Astrocyte of the spinal cord (primary cell): ENCODE measurements around the gene PHAF1.

Source experiments
- DNase-seq: peaks from one replicate; pipeline ENCODE4 v3.0.0; 2011; ENCODE audit warnings: low read depth, low spot score
- H3K4me3 ChIP-seq: 2 replicates; pipeline ENCODE4 v1.5.1; 2011; ENCODE audit warnings: low read depth, mild to moderate bottlenecking, low read length, moderate library complexity
- in situ Hi-C: cut with HindIII; loops from 2 replicates; pipeline ENCODE4 v1.10.0; 2017; ENCODE audit warnings: low sequenced_read_pairs
- TF ChIP-seq, protein P1 (sequence below): IDR thresholded peaks from 2 replicates; pipeline ENCODE4 v1.5.1; 2012; ENCODE audit warnings: low read depth, mild to moderate bottlenecking, low read length, inconsistent platforms

Gene PHAF1

DNA sequence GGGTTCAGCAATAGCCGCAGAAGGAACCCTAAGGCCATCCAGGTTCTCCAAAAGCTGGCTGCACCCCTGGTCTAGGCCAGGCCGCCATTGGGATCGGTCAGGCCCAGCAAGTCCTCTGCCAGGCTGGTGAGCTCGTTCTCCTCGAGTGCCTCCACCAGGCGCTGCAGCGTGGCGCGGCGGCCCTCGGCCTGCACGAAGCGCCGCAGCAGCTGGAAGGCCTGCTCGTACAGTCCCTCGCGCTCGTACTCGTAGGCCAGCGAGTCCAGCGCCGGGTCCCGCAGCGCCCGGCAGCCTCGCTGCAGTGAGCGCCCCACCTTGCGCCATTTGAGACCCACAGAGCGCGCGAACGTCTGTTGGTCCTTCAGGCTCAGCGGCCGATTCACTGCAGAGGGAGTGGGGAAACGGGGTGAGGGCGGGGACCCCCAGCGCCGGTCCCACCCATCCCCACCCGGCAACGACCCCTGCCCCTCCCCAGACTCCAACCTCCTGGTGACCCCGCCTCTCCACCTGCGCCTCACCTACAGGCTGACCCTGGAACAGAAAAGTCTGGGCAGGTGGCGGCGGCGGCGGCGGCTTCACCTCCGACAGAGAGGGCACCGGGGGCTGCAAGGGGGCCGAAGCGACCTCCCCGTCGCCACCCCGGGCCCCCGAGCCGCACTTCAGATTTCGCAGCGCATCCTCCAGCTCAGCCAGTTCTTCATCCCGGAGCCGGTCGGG is 45.0 kb downstream of the PHAF1 start:
- in situ Hi-C loops = no loop called here
- TF ChIP-seq, protein P1, sequence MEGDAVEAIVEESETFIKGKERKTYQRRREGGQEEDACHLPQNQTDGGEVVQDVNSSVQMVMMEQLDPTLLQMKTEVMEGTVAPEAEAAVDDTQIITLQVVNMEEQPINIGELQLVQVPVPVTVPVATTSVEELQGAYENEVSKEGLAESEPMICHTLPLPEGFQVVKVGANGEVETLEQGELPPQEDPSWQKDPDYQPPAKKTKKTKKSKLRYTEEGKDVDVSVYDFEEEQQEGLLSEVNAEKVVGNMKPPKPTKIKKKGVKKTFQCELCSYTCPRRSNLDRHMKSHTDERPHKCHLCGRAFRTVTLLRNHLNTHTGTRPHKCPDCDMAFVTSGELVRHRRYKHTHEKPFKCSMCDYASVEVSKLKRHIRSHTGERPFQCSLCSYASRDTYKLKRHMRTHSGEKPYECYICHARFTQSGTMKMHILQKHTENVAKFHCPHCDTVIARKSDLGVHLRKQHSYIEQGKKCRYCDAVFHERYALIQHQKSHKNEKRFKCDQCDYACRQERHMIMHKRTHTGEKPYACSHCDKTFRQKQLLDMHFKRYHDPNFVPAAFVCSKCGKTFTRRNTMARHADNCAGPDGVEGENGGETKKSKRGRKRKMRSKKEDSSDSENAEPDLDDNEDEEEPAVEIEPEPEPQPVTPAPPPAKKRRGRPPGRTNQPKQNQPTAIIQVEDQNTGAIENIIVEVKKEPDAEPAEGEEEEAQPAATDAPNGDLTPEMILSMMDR = no peak
- no peak overlapping the region for H3K4me3 ChIP-seq
- no peak for DNase-seq

DNA sequence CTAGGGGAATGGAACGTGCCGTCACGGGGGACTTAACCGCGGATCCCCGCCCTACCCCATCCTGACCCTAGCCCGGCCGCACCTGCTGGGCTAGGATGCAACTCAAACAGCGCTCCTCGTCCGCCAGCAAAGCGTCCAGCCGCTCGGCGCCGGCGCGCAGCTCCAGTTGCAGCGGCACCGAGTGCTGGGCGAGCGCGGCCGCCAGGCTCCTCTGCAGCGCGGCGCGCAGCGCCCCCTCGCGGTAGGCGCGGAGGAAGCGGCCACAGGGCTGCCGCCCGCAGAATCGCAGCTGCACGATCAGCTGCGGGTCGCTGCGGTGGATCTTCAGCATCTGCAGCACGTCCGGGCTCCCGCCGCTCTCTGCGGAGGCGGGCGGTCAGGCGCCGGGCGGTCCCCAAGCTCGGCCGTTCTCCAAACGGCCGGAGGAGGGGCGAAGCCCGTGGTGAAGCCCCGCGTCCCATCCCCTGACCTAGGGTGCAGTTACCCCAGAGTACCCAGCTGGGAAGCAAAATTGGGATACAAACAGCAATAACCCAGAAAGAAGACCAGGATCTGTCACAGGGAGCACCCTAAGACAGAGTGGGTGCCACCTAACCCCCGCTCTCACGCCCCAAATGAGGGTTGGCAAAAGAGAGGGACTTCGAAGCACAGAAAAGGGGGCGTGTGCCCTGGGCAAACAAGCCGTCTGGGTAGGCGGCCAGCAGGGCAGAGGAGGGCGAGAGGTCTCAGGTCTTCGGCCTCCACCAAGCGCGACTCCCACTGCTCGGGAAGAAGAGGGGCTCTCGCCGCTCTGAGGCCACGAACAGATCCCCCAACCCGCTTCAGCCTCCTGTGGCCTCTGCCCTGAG is 45.8 kb downstream of the PHAF1 start:
- TF ChIP-seq, protein P1 = peak; percentile 78
- in situ Hi-C loops = no loop called here
- no peak overlapping the region for H3K4me3 ChIP-seq
- DNase-seq = peak; percentile 58

DNA sequence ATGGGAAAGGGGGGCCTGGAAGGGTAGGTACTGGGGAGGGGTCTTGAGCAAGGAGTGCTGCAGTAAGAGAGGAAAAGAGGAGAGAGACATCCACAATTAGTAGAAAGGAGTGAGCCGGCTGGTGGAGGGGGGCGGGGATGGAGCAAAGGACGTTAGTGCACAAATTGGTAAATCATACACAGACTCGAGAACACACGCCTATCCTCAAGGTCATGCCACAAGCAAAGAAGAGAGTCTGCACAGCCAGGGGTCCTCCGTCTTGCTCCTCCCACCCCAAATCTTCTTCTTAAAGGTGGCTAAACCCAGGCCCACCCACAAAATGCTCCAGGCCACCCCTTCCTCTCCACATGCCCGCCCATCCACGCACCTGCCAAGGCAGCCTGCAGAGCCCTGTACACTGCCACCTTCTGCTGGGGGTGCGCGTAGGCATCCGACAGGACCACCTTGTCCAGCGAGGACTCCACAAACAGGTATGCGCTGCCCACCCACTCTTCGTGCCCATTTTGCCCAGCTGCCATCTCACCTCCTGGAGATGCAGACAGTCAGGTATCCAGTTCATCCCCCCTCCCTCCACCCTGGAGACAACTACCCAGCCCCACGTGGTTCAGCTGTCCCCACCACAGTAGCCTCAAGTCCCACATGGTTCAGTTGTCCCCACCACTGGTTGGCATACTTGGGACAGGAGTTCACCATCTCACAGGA is 46.6 kb downstream of the PHAF1 start:
- in situ Hi-C loops = no loop called here
- H3K4me3 ChIP-seq = no peak overlapping the region
- TF ChIP-seq, protein P1 = no peak
- no peak for DNase-seq

DNA sequence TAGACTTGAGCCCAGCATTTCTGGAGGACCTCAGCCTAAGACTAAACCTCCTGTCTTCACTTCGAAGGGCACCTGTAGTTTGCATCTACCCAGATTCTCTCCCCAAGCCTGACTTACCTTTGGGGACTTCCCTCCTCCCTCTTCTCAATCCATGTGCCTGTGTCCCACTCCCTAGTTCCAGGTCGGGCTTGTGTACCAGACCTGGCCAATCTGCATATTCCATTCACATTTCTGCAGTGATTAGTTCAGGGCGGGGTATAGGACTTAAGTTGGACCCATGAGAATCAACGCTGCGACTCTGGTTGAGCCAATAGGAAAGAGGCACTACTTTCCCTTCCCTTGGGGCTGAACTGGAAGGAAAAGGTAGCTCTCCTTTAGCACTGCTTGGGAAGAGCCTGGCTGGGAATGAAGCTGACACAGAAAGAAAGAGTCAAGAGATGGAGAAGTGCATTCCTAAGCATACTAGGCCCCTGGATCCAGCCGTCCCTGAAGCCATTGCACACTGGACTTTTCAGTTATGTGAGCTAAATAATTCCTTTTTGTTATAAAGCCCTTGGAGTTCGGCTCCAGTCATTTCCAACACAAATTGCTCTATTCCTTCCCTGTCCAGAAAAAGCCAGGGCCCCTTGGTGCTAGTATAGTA is 47.5 kb downstream of the PHAF1 start:
- in situ Hi-C loops = no loop called here
- no peak overlapping the region for H3K4me3 ChIP-seq
- TF ChIP-seq, protein P1 = no peak
- no peak for DNase-seq

DNA sequence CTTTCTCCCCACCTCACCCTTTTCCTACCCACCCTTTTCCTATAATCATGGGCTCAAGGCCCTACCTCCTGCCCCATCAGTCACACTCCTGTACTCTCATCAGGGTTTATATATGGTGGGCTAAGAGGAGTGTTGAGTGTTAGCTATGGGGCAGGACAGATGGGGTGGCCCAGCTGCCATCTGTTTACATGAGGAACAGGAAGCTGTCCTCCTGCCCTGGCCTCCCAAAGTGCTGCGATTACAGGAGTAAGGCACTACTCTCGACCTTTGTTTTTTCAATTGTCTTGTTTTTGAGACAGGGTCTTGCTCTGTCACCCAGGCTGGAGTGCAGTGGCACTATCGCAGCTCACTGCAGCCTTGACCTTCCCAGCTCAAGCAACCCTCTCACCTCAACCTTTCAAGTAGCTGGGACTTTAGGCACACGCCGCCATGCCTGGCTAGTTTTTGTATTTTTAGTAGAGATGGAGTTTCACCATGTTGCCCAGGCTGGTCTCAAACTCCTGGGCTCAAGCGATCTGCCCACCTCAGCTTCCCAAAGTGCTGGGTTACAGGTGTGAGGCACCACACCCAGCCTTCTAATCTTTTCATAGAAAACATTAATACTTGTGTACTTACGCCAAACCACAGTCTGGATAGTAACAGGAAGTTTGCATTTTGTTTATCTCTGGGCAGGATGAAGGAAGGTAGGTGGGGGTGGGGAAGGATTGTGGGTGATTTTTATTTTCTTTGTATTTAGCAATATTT is 48.3 kb downstream of the PHAF1 start:
- no peak overlapping the region for H3K4me3 ChIP-seq
- TF ChIP-seq, protein P1 = no peak
- no peak for DNase-seq
- in situ Hi-C loops = no loop called here
